ENCODE results near the gene TDRD3.

Gene TDRD3

GRCh38 chr13:60511637-60512036 is 114.6 kb downstream of the TDRD3 start:
- no peaks in the 10 kb centered on the region for H3K9me3 ChIP-seq (ENCODE audit: insufficient read depth, low read length)
- no peak overlapping the region for H3K4me3 ChIP-seq (ENCODE audit: low read length)
- no peaks in the 10 kb centered on the region for H4K20me1 ChIP-seq (ENCODE audit: insufficient read depth, low read length)
- no peaks in the 10 kb centered on the region for H3K79me2 ChIP-seq (ENCODE audit: low read length)
- no peaks in the 10 kb centered on the region for H3K4me1 ChIP-seq (ENCODE audit: low read length)
- H3K9ac ChIP-seq (ENCODE audit: low read length) = no peak overlapping the region
- no peak overlapping the region for H3K4me2 ChIP-seq (ENCODE audit: low read length)
- no peak overlapping the region for H3K27ac ChIP-seq (ENCODE audit: low read length)
- H3K27me3 ChIP-seq (ENCODE audit: low read depth, low read length) = no peaks in the 10 kb centered on the region
- H2AFZ ChIP-seq (ENCODE audit: low read depth, low read length) = no peak overlapping the region
- TF ChIP-seq EZH2phosphoT487 (IDR thresholded peaks at IDR 0.05; ENCODE audit: low read depth) (no peak), CTCF (IDR thresholded peaks at IDR 0.05; ENCODE audit: low read depth, low read length) (no peak)
- H3K36me3 ChIP-seq (replicated peaks; ENCODE audit: low read depth, low read length) = peaks cover 23% of the 10 kb centered on the region

GRCh38 chr13:60514891-60515290 is 117.9 kb downstream of the TDRD3 start:
- H3K4me3 ChIP-seq (ENCODE audit: low read length) = no peak overlapping the region
- no peaks in the 10 kb centered on the region for H4K20me1 ChIP-seq (ENCODE audit: insufficient read depth, low read length)
- H3K27me3 ChIP-seq (ENCODE audit: low read depth, low read length) = no peaks in the 10 kb centered on the region
- no peaks in the 10 kb centered on the region for H3K79me2 ChIP-seq (ENCODE audit: low read length)
- no peak for TF ChIP-seq EZH2phosphoT487 (IDR thresholded peaks at IDR 0.05; ENCODE audit: low read depth)
- TF ChIP-seq CTCF (IDR thresholded peaks at IDR 0.05; ENCODE audit: low read depth, low read length) = no peak
- no peaks in the 10 kb centered on the region for H3K9me3 ChIP-seq (ENCODE audit: insufficient read depth, low read length)
- H3K36me3 ChIP-seq (replicated peaks; ENCODE audit: low read depth, low read length) = peaks cover 22% of the 10 kb centered on the region
- H3K4me1 ChIP-seq (ENCODE audit: low read length) = no peaks in the 10 kb centered on the region
- no peak overlapping the region for H3K4me2 ChIP-seq (ENCODE audit: low read length)
- H2AFZ ChIP-seq (ENCODE audit: low read depth, low read length) = no peak overlapping the region
- H3K9ac ChIP-seq (ENCODE audit: low read length) = no peak overlapping the region
- no peak overlapping the region for H3K27ac ChIP-seq (ENCODE audit: low read length)

- TF ChIP-seq EZH2phosphoT487 (IDR thresholded peaks at IDR 0.05; ENCODE audit: low read depth) (no peak), CTCF (IDR thresholded peaks at IDR 0.05; ENCODE audit: low read depth, low read length) (no peak)
- H3K9me3 ChIP-seq (ENCODE audit: insufficient read depth, low read length) = no peaks in the 10 kb centered on the region
- no peak overlapping the region for H3K27ac ChIP-seq (ENCODE audit: low read length)
- H3K4me3 ChIP-seq (ENCODE audit: low read length) = no peak overlapping the region
- no peak overlapping the region for H2AFZ ChIP-seq (ENCODE audit: low read depth, low read length)
- no peaks in the 10 kb centered on the region for H3K4me1 ChIP-seq (ENCODE audit: low read length)
- peaks cover 4% of the 10 kb centered on the region for H3K36me3 ChIP-seq (replicated peaks; ENCODE audit: low read depth, low read length)
- no peak overlapping the region for H3K9ac ChIP-seq (ENCODE audit: low read length)
- H4K20me1 ChIP-seq (ENCODE audit: insufficient read depth, low read length) = no peaks in the 10 kb centered on the region
- no peaks in the 10 kb centered on the region for H3K27me3 ChIP-seq (ENCODE audit: low read depth, low read length)
- H3K79me2 ChIP-seq (ENCODE audit: low read length) = no peaks in the 10 kb centered on the region
- no peak overlapping the region for H3K4me2 ChIP-seq (ENCODE audit: low read length)
Observed at GRCh38 chr13:60519496-60519895, 122.5 kb downstream of the TDRD3 start.

GRCh38 chr13:60520902-60521569 is 124.0 kb downstream of the TDRD3 start:
- Histone ChIP-seq H3K9ac (ENCODE audit: low read length) (no peak overlapping the region), H3K27ac (ENCODE audit: low read length) (no peak overlapping the region), H3K79me2 (ENCODE audit: low read length) (no peaks in the 10 kb centered on the region), H4K20me1 (ENCODE audit: insufficient read depth, low read length) (no peaks in the 10 kb centered on the region), H3K4me2 (ENCODE audit: low read length) (no peak overlapping the region), H3K4me1 (ENCODE audit: low read length) (peaks cover 7% of the 10 kb centered on the region), H3K9me3 (ENCODE audit: insufficient read depth, low read length) (no peaks in the 10 kb centered on the region), H3K27me3 (ENCODE audit: low read depth, low read length) (no peaks in the 10 kb centered on the region), H2AFZ (ENCODE audit: low read depth, low read length) (no peak overlapping the region), H3K36me3 (replicated peaks; ENCODE audit: low read depth, low read length) (peaks cover 4% of the 10 kb centered on the region), H3K4me3 (ENCODE audit: low read length) (no peak overlapping the region)
- TF ChIP-seq EZH2phosphoT487 (IDR thresholded peaks at IDR 0.05; ENCODE audit: low read depth) (no peak), CTCF (IDR thresholded peaks at IDR 0.05; ENCODE audit: low read depth, low read length) (no peak)

All from OCI-LY3 (cell line).